Measurements from ENCODE around the gene TAF15. TPM values are rescaled to one million over a fixed set of nuclear protein-coding genes. Genes with fewer than 3 reads are reported as not detected.
A peak's percentile ranks its signal among the peaks of the same experiment; 100 is the strongest.

Gene TAF15
- polyA plus RNA-seq, 1 donor (not counting 4 experiments of a cell fraction or from before 2014, with no cell fraction given): 101 TPM

GRCh38 chr17:35769895-35770486 lies 39.3 kb upstream of the TAF15 start:
- no peak for TF ChIP-seq EZH2 (IDR thresholded peaks at IDR 0.05; ENCODE audit: low read length)
- TF ChIP-seq, protein P1, sequence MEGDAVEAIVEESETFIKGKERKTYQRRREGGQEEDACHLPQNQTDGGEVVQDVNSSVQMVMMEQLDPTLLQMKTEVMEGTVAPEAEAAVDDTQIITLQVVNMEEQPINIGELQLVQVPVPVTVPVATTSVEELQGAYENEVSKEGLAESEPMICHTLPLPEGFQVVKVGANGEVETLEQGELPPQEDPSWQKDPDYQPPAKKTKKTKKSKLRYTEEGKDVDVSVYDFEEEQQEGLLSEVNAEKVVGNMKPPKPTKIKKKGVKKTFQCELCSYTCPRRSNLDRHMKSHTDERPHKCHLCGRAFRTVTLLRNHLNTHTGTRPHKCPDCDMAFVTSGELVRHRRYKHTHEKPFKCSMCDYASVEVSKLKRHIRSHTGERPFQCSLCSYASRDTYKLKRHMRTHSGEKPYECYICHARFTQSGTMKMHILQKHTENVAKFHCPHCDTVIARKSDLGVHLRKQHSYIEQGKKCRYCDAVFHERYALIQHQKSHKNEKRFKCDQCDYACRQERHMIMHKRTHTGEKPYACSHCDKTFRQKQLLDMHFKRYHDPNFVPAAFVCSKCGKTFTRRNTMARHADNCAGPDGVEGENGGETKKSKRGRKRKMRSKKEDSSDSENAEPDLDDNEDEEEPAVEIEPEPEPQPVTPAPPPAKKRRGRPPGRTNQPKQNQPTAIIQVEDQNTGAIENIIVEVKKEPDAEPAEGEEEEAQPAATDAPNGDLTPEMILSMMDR (optimal IDR thresholded peaks at IDR 0.05 in 1 of 3, IDR thresholded peaks at IDR 0.05 in 1 of 3, conservative IDR thresholded peaks at IDR 0.05 in 1 of 3; ENCODE audit: extremely low read depth in 1 of 3, insufficient read depth in 2 of 3, low read length in 3 of 3): peak; percentile 24 to 53 (median 25)
- Histone ChIP-seq H3K9me1 (ENCODE audit: control insufficient read depth, extremely low read depth, insufficient read depth, low read length) (no peaks in the 10 kb centered on the region), H3K36me3 (ENCODE audit: control insufficient read depth in 2 of 2, extremely low read depth in 1 of 2, insufficient read depth in 2 of 2, low read length in 2 of 2) (peaks cover 0 to 5% of the 10 kb centered on the region in 2 experiments), H3K4me1 (ENCODE audit: control insufficient read depth, extremely low read depth, insufficient read depth, low read length) (peaks cover 6% of the 10 kb centered on the region), H3K9ac (ENCODE audit: control insufficient read depth, extremely low read depth, insufficient read depth, low read length) (no peak overlapping the region), H3K9me3 (ENCODE audit: control insufficient read depth, low read depth, low read length) (no peaks in the 10 kb centered on the region), H4K20me1 (ENCODE audit: control insufficient read depth, extremely low read depth, insufficient read depth, low read length) (no peaks in the 10 kb centered on the region), H3K4me2 (ENCODE audit: control insufficient read depth, extremely low read depth, insufficient read depth, low read depth, low read length) (no peak overlapping the region), H3K27me3 (ENCODE audit: control insufficient read depth, extremely low read depth, insufficient read depth, low read length) (no peaks in the 10 kb centered on the region), H3K79me2 (ENCODE audit: control insufficient read depth, insufficient read depth, low read length) (no peaks in the 10 kb centered on the region), H3K27ac (ENCODE audit: control insufficient read depth, insufficient read depth, low read length) (no peak overlapping the region), H2AFZ (ENCODE audit: control insufficient read depth, low read length) (no peak overlapping the region), H3K4me3 (ENCODE audit: control insufficient read depth in 2 of 3, extremely low read depth in 1 of 3, insufficient read depth in 2 of 3, low read depth in 1 of 3, low read length in 3 of 3) (no peak overlapping the region)
- FAIRE-seq: no peak
- no peak for DNase-seq (ENCODE audit: low read depth, low spot score)
- dilution Hi-C loops (cut with MboI; ENCODE audit: extremely low pct_ligation_motif_present, low sequenced_read_pairs): no loop called here

- H3K4me1 ChIP-seq (ENCODE audit: control insufficient read depth, extremely low read depth, insufficient read depth, low read length): peaks cover 17% of the 10 kb centered on the region
- H3K27me3 ChIP-seq (ENCODE audit: control insufficient read depth, extremely low read depth, insufficient read depth, low read length): no peaks in the 10 kb centered on the region
- no peak for DNase-seq (ENCODE audit: low read depth, low spot score)
- peaks cover 8 to 10% of the 10 kb centered on the region in 2 experiments for H3K36me3 ChIP-seq (ENCODE audit: control insufficient read depth in 2 of 2, extremely low read depth in 1 of 2, insufficient read depth in 2 of 2, low read length in 2 of 2)
- H4K20me1 ChIP-seq (ENCODE audit: control insufficient read depth, extremely low read depth, insufficient read depth, low read length): no peaks in the 10 kb centered on the region
- no peak for FAIRE-seq
- no peak for TF ChIP-seq EZH2 (IDR thresholded peaks at IDR 0.05; ENCODE audit: low read length)
- TF ChIP-seq, protein P1 (optimal IDR thresholded peaks at IDR 0.05 in 1 of 3, IDR thresholded peaks at IDR 0.05 in 1 of 3, conservative IDR thresholded peaks at IDR 0.05 in 1 of 3; ENCODE audit: extremely low read depth in 1 of 3, insufficient read depth in 2 of 3, low read length in 3 of 3): no peak
- H3K9me1 ChIP-seq (ENCODE audit: control insufficient read depth, extremely low read depth, insufficient read depth, low read length): no peaks in the 10 kb centered on the region
- no peak overlapping the region for H3K27ac ChIP-seq (ENCODE audit: control insufficient read depth, insufficient read depth, low read length)
- H3K9ac ChIP-seq (ENCODE audit: control insufficient read depth, extremely low read depth, insufficient read depth, low read length): no peak overlapping the region
- dilution Hi-C loops (cut with MboI; ENCODE audit: extremely low pct_ligation_motif_present, low sequenced_read_pairs): no loop called here
- no peaks in the 10 kb centered on the region for H3K79me2 ChIP-seq (ENCODE audit: control insufficient read depth, insufficient read depth, low read length)
- no peaks in the 10 kb centered on the region for H3K9me3 ChIP-seq (ENCODE audit: control insufficient read depth, low read depth, low read length)
- H2AFZ ChIP-seq (ENCODE audit: control insufficient read depth, low read length): no peak overlapping the region
- H3K4me2 ChIP-seq (ENCODE audit: control insufficient read depth, extremely low read depth, insufficient read depth, low read depth, low read length): no peak overlapping the region
- H3K4me3 ChIP-seq (ENCODE audit: control insufficient read depth in 2 of 3, extremely low read depth in 1 of 3, insufficient read depth in 2 of 3, low read depth in 1 of 3, low read length in 3 of 3): no peak overlapping the region
Measured at GRCh38 chr17:35773129-35773528, 36.2 kb upstream of the TAF15 start.

All from keratinocyte (primary cell).